LNCAP (cell line): Measurements from ENCODE around the gene HMGCR.

Source experiments
- CTCF ChIP-seq: fragments of 450-650 bp; IDR thresholded peaks from 2 replicates; pipeline ENCODE4 v1.5.1; 2017; ENCODE audit warnings: mild to moderate bottlenecking

Gene HMGCR

DNA sequence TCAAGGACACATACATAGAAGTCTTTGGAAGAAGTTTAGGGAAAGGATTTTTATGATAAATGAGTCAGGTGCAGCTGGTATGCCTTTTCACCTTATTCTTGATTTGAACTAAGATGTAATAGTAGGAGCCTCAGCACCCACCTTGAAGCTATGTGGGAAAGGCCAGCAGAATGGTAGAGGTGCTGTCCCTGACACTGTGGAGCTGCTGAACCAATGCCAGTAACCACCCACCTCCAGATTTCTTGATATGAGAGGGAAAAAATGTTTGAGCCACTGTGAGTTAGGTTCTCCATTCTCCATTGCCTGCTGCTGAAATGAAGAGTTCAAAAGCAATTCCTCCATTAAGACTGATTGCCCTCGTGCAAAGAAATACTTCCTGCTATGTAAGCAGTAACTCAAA lies 12.2 kb upstream of the HMGCR start:
- no peak for TF ChIP-seq CTCF

GRCh38 chr5:75325242-75325641 lies 11.8 kb upstream of the HMGCR start:
- no peak for TF ChIP-seq CTCF

DNA sequence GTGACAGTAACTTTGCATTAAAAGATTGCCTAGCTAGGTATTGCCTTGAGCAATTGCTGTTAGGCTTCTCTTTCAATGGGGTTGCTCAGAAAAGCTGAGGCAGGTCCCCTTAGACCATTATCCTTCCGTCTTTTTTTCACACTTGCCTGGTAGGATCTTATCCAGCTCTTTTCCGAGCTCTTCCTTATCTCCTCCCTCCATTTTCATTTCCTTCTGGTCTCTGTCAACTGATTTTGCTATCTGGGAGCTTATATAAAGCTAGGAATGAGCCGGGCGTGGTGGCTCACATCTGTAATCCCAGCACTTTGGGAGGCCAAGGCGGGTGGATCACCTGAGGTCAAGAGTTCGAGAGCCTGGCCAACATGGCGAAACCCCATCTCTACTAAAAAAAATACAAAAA lies 6.6 kb upstream of the HMGCR start:
- no peak for TF ChIP-seq CTCF

- TF ChIP-seq CTCF: no peak
Observed at GRCh38 chr5:75331095-75332090, 5.6 kb upstream of the HMGCR start.

DNA sequence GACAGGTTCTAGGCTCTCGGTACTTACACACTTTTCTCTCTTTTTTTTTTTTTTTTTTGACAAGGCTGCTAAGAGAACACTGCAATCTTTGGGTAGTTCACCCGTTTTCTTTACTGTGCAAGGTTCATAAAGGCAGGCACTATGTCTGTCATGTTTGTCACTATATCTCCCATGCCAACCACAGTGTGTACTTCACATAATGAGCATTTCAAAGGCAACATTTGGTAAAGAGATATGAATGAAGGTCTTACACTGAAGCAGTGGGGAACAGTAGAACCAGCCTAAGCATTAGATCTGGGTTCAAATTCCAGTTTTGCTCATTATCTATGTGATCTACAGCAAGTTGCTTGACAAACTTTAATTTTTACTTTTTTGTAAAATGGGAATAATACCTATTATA lies 1.5 kb upstream of the HMGCR start:
- no peak for TF ChIP-seq CTCF

- peak; percentile 31; the same call in 1 of the 2 replicates for TF ChIP-seq CTCF
Observed at GRCh38 chr5:75335952-75336614, 937 bp upstream of the HMGCR start.

DNA sequence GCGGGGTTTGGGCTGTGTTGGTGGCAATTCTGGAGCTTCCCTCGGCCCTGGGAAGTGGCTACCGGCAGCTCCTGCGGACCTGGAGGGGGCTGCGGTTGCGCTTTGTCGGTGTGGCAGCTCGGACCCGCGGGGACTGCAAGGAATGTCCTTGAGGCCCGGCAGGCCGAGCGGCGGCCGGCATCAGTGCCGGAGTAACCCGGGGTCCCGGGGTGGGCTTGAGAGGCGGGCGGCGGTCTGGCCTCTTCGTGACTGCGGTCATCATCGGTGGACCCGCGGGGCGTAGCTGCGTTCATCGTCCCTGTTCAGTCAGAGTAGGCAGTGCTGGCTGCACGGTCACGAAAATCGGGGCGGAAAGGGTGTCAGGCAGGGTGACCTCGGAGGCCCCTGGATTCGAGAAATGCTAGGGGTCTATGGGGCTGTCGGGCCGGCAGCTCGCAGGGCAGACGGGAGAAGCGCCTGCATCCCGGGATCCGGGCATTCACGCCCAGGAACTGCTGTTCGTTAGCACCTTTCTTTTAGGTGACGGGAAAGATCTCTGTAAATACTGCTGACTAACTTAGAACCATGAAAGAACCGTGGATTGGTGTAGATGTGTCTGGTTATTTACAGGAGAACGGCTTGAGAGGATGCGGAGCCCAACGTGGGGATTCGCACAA lies 474 bp downstream of the HMGCR start:
- TF ChIP-seq CTCF: no peak
